ENCODE results near the gene CSNK1A1L.

The CSNK1A1L gene

GRCh38 chr13:37141011-37141410, 35.5 kb upstream of the CSNK1A1L start:
- no peaks in the 10 kb centered on the region for H3K27me3 ChIP-seq
- no peak for TF ChIP-seq CTCF (IDR thresholded peaks at IDR 0.05)
- H3K36me3 ChIP-seq = no peaks in the 10 kb centered on the region
- no peak overlapping the region for H3K27ac ChIP-seq
- H3K9me3 ChIP-seq = no peaks in the 10 kb centered on the region
- peaks cover 0 to 6% (median 0%) of the 10 kb centered on the region in 4 donors for H3K4me1 ChIP-seq
- no peak overlapping the region for H3K4me3 ChIP-seq
- no peak for DNase-seq
- intact Hi-C loops (cut with DNase I; ENCODE audit: low total_unique reads) = no loop called here

GRCh38 chr13:37139356-37139755, 33.9 kb upstream of the CSNK1A1L start:
- no peak for DNase-seq
- H3K4me1 ChIP-seq = peaks cover 0 to 8% (median 0%) of the 10 kb centered on the region in 4 donors
- no peak overlapping the region for H3K4me3 ChIP-seq
- no peak overlapping the region for H3K27ac ChIP-seq
- no peaks in the 10 kb centered on the region for H3K27me3 ChIP-seq
- intact Hi-C loops (cut with DNase I; ENCODE audit: low total_unique reads) = no loop called here
- H3K9me3 ChIP-seq = no peaks in the 10 kb centered on the region
- H3K36me3 ChIP-seq = no peaks in the 10 kb centered on the region
- TF ChIP-seq CTCF (IDR thresholded peaks at IDR 0.05) = no peak

- Histone ChIP-seq H3K27ac (no peak overlapping the region), H3K4me3 (no peak overlapping the region), H3K9me3 (no peaks in the 10 kb centered on the region), H3K4me1 (peaks cover 0 to 8% (median 0%) of the 10 kb centered on the region in 4 donors), H3K36me3 (no peaks in the 10 kb centered on the region), H3K27me3 (no peaks in the 10 kb centered on the region)
- DNase-seq = no peak
- intact Hi-C loops (cut with DNase I; ENCODE audit: low total_unique reads) = no loop called here
- no peak for TF ChIP-seq CTCF (IDR thresholded peaks at IDR 0.05)
These were observed 33.5 kb upstream of the CSNK1A1L start for GRCh38 chr13:37138926-37139325.

- no peak for DNase-seq
- intact Hi-C loops (cut with DNase I; ENCODE audit: low total_unique reads) = no loop called here
- H3K27me3 ChIP-seq = no peaks in the 10 kb centered on the region
- H3K27ac ChIP-seq = no peak overlapping the region
- H3K4me1 ChIP-seq = peaks cover 0 to 8% (median 0%) of the 10 kb centered on the region in 4 donors
- no peaks in the 10 kb centered on the region for H3K9me3 ChIP-seq
- no peak for TF ChIP-seq CTCF (IDR thresholded peaks at IDR 0.05)
- H3K4me3 ChIP-seq = no peak overlapping the region
- H3K36me3 ChIP-seq = no peaks in the 10 kb centered on the region
These were observed 32.7 kb upstream of the CSNK1A1L start for GRCh38 chr13:37138169-37138568.

- intact Hi-C loops (cut with DNase I; ENCODE audit: low total_unique reads) = no loop called here
- no peak for TF ChIP-seq CTCF (IDR thresholded peaks at IDR 0.05)
- Histone ChIP-seq H3K27me3 (no peaks in the 10 kb centered on the region), H3K36me3 (no peaks in the 10 kb centered on the region), H3K9me3 (no peaks in the 10 kb centered on the region), H3K4me3 (no peak overlapping the region), H3K4me1 (peaks cover 0 to 8% (median 0%) of the 10 kb centered on the region in 4 donors), H3K27ac (no peak overlapping the region)
- DNase-seq = no peak
These were observed 31.2 kb upstream of the CSNK1A1L start for GRCh38 chr13:37136633-37137032.

GRCh38 chr13:37136187-37136586, 30.7 kb upstream of the CSNK1A1L start:
- DNase-seq = no peak
- Histone ChIP-seq H3K36me3 (no peaks in the 10 kb centered on the region), H3K4me3 (no peak overlapping the region), H3K27ac (no peak overlapping the region), H3K9me3 (no peaks in the 10 kb centered on the region), H3K27me3 (no peaks in the 10 kb centered on the region), H3K4me1 (peaks cover 0 to 8% (median 0%) of the 10 kb centered on the region in 4 donors)
- TF ChIP-seq CTCF (IDR thresholded peaks at IDR 0.05) = no peak
- intact Hi-C loops (cut with DNase I; ENCODE audit: low total_unique reads) = no loop called here
